ENCODE measurements around the gene TMEM115. TPM values are rescaled to one million over a fixed set of nuclear protein-coding genes. Genes with fewer than 3 reads are reported as not detected.

TMEM115 gene
- total and polyA plus RNA-seq, 3 donors from 2014 or later = 37.6 to 72.4 (median 63.2) TPM

DNA sequence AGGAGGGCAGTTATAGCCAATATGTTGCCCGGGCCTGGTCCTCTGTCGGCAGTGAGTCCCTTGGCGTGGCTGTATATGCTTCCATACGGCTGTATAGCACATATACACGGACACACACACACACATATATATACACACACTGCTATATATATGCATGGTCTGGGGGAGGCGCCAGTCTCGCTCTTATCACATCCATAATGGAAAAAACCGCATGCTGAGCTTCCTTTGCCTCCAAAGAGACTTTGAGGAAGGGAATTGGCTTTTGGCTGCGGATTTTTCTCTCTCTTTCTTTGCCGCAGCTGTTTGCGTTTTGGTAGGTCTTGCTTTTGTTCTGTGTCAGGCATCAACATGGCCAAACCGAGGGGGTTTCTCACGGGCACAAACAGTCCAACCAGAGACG is 11.3 kb upstream of the TMEM115 start:
- TF ChIP-seq POLR2A (IDR thresholded peaks at IDR 0.05) = no peak
- TF ChIP-seq, protein P1, sequence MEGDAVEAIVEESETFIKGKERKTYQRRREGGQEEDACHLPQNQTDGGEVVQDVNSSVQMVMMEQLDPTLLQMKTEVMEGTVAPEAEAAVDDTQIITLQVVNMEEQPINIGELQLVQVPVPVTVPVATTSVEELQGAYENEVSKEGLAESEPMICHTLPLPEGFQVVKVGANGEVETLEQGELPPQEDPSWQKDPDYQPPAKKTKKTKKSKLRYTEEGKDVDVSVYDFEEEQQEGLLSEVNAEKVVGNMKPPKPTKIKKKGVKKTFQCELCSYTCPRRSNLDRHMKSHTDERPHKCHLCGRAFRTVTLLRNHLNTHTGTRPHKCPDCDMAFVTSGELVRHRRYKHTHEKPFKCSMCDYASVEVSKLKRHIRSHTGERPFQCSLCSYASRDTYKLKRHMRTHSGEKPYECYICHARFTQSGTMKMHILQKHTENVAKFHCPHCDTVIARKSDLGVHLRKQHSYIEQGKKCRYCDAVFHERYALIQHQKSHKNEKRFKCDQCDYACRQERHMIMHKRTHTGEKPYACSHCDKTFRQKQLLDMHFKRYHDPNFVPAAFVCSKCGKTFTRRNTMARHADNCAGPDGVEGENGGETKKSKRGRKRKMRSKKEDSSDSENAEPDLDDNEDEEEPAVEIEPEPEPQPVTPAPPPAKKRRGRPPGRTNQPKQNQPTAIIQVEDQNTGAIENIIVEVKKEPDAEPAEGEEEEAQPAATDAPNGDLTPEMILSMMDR (IDR thresholded peaks at IDR 0.05) = no peak
- no peak overlapping the region for H3K27ac ChIP-seq
- H3K9me3 ChIP-seq = no peaks in the 10 kb centered on the region
- no peak overlapping the region for H3K4me3 ChIP-seq
- H3K4me1 ChIP-seq = no peaks in the 10 kb centered on the region
- no peak for DNase-seq
- WGBS, 2 donors = 63 to 71% methylated on average over 14 of the region's 14 CpGs
- no peaks in the 10 kb centered on the region for H3K36me3 ChIP-seq (ENCODE audit: low read depth, missing control alignments)
- no peaks in the 10 kb centered on the region for H3K27me3 ChIP-seq
- intact Hi-C loops (cut with DNase I; ENCODE audit: low total_unique reads) = no loop called here

- no peaks in the 10 kb centered on the region for H3K27me3 ChIP-seq
- intact Hi-C loops (cut with DNase I; ENCODE audit: low total_unique reads) = loop anchor here (10.0 kb wide), 1 partner anchor 176 kb away; no protein-coding TSS in a partner anchor
- 79 to 86% methylated on average over 7 to 9 of the region's 9 CpGs for WGBS, 2 donors
Observed at GRCh38 chr3:50369012-50369670, 9.8 kb upstream of the TMEM115 start.

DNA sequence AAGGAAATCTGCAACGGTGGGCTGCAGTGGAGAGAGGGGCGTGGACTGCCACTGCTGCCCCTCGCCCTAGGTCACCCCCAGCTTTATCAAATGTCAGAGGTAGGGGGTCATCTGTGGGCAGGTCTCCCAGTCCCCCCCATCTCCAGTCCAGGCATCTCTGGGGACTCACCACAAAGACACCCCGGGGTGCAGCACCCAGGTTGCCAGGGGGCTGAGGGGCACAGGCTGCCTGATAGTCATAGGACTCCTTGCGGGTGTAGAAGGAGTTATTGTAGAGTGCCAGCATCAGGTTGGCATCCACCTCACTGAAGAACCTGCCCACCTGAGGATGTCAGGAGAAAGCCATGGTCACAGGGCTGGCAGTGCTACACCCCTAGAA is 6.5 kb upstream of the TMEM115 start:
- no peak for DNase-seq
- intact Hi-C loops (cut with DNase I; ENCODE audit: low total_unique reads) = loop anchor here (10.0 kb wide), 1 partner anchor 179 kb away; no protein-coding TSS in a partner anchor
- no peaks in the 10 kb centered on the region for H3K36me3 ChIP-seq (ENCODE audit: low read depth, missing control alignments)
- 78 to 100% methylated on average over 1 to 5 of the region's 5 CpGs for WGBS, 2 donors
- no peaks in the 10 kb centered on the region for H3K9me3 ChIP-seq
- H3K4me1 ChIP-seq = peaks cover 7% of the 10 kb centered on the region
- peak overlapping the region in 1 of 2 donors; percentile 60 for H3K4me3 ChIP-seq
- H3K27me3 ChIP-seq = no peaks in the 10 kb centered on the region
- TF ChIP-seq POLR2A (IDR thresholded peaks at IDR 0.05) = no peak
- TF ChIP-seq, protein P1 (IDR thresholded peaks at IDR 0.05) = no peak
- no peak overlapping the region for H3K27ac ChIP-seq

More at GRCh38 chr3:50369012-50369670, 9.8 kb upstream of the TMEM115 start:
- Histone ChIP-seq H3K4me1 (peaks cover 7% of the 10 kb centered on the region), H3K27ac (no peak overlapping the region), H3K4me3 (no peak overlapping the region), H3K36me3 (ENCODE audit: low read depth, missing control alignments) (no peaks in the 10 kb centered on the region), H3K9me3 (no peaks in the 10 kb centered on the region)
- no peak for DNase-seq
- TF ChIP-seq POLR2A (IDR thresholded peaks at IDR 0.05) = no peak
- TF ChIP-seq, protein P1 (IDR thresholded peaks at IDR 0.05) = no peak

DNA sequence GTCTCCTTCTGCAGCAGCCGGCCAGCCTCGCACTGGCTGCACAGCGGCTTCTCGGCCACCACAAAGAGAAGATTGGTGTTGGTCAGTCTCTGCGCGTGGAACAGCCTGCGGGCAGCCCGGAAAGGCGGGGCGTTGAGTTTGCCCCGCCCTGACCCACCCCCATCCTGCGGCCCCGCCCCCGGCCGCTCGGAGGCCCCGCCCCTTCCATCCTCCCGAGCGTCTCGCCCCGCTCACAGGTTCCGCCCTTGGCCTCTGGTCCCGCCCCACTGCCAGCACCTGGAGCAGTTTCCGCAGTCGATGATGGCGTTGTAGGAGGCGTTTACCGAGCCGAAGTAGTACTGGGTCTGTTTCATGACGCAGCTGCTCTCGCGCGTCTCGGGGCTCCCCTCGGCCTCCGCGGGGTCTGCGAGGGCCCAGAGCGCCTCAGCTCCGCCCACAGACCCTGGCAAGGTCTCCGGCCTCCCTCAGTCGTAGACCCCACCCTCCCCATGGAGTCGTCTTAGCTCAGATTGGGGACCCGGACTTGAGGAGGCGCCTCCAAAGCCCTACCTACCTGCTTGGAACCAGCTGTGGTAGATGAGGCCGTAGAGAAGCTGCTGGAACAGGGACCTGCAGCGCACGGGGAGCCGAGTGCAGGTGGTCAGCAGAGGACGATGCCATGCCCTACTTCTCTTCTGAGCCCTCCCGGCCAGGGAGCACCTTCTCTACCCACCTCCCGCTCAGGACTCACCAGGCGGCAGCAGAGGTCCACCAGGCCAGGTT is 5.9 kb upstream of the TMEM115 start:
- no peaks in the 10 kb centered on the region for H3K27me3 ChIP-seq
- no peaks in the 10 kb centered on the region for H3K9me3 ChIP-seq
- 0 to 7% methylated on average over 1 to 53 of the region's 53 CpGs for WGBS, 2 donors
- peak overlapping the region in 1 of 2 donors; percentile 51 for H3K27ac ChIP-seq
- H3K36me3 ChIP-seq (ENCODE audit: low read depth, missing control alignments) = no peaks in the 10 kb centered on the region
- DNase-seq = peak; percentile 88
- peaks cover 7% of the 10 kb centered on the region for H3K4me1 ChIP-seq
- intact Hi-C loops (cut with DNase I; ENCODE audit: low total_unique reads) = loop anchor here (10.0 kb wide), 1 partner anchor 180 kb away; no protein-coding TSS in a partner anchor
- no peak for TF ChIP-seq POLR2A (IDR thresholded peaks at IDR 0.05)
- TF ChIP-seq, protein P1 (IDR thresholded peaks at IDR 0.05) = no peak
- H3K4me3 ChIP-seq = peak overlapping the region; percentile 45 to 60
